H1 (cell line): ENCODE results near the gene PSPH. TPM values are rescaled to one million over a fixed set of nuclear protein-coding genes. Genes with fewer than 3 reads are reported as not detected.

Source experiments
- BCL11A ChIP-seq, 2 experiments: IDR thresholded peaks; one replicate each; pipeline ENCODE4 v1.6.1; 2011; ENCODE audit warnings: low read depth in 2 of 2, low read length in 2 of 2, mild to moderate bottlenecking in 2 of 2
- CHD7 ChIP-seq: fragments of 300-600 bp; sonication (generic); IDR thresholded peaks from 2 replicates; pipeline ENCODE4 v1.7.1; 2012; ENCODE audit warnings: low read length, moderate library complexity, mild to moderate bottlenecking, inconsistent platforms; ENCODE audit not compliant: insufficient replicate concordance
- CTBP2 ChIP-seq: IDR thresholded peaks from 2 replicates; pipeline ENCODE4 v1.7.0; 2011; ENCODE audit warnings: borderline replicate concordance, mild to moderate bottlenecking, moderate library complexity, mixed read lengths, low read length; ENCODE audit not compliant: insufficient read depth, insufficient read length
- GTF2F1 ChIP-seq: IDR thresholded peaks from 2 replicates; pipeline ENCODE4 v1.6.1; 2012; ENCODE audit warnings: low read depth, low read length, improper control_type of control experiment, borderline replicate concordance
- KDM4A ChIP-seq: IDR thresholded peaks from one replicate; pipeline ENCODE4 v1.7.1; 2012; ENCODE audit warnings: low read depth, mild to moderate bottlenecking, moderate library complexity, low read length, inconsistent platforms; ENCODE audit not compliant: severe bottlenecking
- KDM5A ChIP-seq: fragments of 200-600 bp; IDR thresholded peaks from 2 replicates; pipeline ENCODE4 v1.7.1; 2012; ENCODE audit warnings: mild to moderate bottlenecking, low read length, inconsistent platforms, mixed read lengths
- MAX ChIP-seq: IDR thresholded peaks from 2 replicates; pipeline ENCODE4 v1.6.1; 2012; ENCODE audit warnings: inconsistent platforms
- NANOG ChIP-seq: IDR thresholded peaks from 2 replicates; pipeline ENCODE4 v1.6.1; 2011; ENCODE audit warnings: low read length, low read depth, mild to moderate bottlenecking, inconsistent platforms; ENCODE audit not compliant: insufficient read depth, poor library complexity, severe bottlenecking
- TAF7 ChIP-seq: optimal IDR thresholded peaks from 2 replicates; pipeline ENCODE3; 2011; ENCODE audit warnings: low read depth, mild to moderate bottlenecking, inconsistent platforms, low read length, moderate library complexity, borderline replicate concordance
- polyA plus RNA-seq, 7 experiments: library from polyadenylated mRNA; depleted of rRNA in 3 of 7; stranded (reverse) in 5 of 7; unstranded in 2 of 7; fragments of >200 nt in 5 of 7; fragments of 200-250 nt in 2 of 7; gene quantifications; 1 replicate in 5 of 7; 2 replicates in 1 of 7; 4 replicates in 1 of 7; pipeline versions ENCODE4 v1.2.1 to v1.2.3, GENCODE V29; 2011 to 2013; ENCODE audit warnings: missing spikeins in 2 of 7, mixed read lengths in 2 of 7
- total RNA-seq: library from RNA; stranded (reverse); fragmentation: NEBNext Ultra II Directional; extraction: Animal tissue kit (Norgen Biotek cat#: 25700); gene quantifications from 2 replicates; pipeline ENCODE4 v1.2.1, GENCODE V29; 2021

PSPH gene
- total and polyA plus RNA-seq, 2 of the 8 experiments (the other 6 are each of a cell fraction or from before 2014, with no cell fraction given), result 31.0 to 64.8 TPM

GRCh38 chr7:56040730-56041129, 10.5 kb downstream of the PSPH start (continued):
- TF ChIP-seq CHD7, result no peak
- TF ChIP-seq GTF2F1, result no peak
- no peak for TF ChIP-seq NANOG
- TF ChIP-seq BCL11A (IDR thresholded peaks at IDR 0.05; ENCODE audit: low read depth in 2 of 2, low read length in 2 of 2), result no peak
- TF ChIP-seq KDM4A, result no peak
- no peak for TF ChIP-seq CTBP2
- no peak for TF ChIP-seq KDM5A
- no peak for TF ChIP-seq TAF7
- TF ChIP-seq MAX, result no peak
